Neural cell (in vitro differentiated cells): Measurements from ENCODE around the gene EPHA6.

Experiments used
- CTCF ChIP-seq: fragments of 450-650 bp; IDR thresholded peaks from 2 replicates; pipeline ENCODE4 v1.5.1; 2014; ENCODE audit warnings: antibody characterized with exemption, mild to moderate bottlenecking, moderate library complexity; ENCODE audit not compliant: poor library complexity, severe bottlenecking
- EP300 ChIP-seq: fragments of 450-650 bp; conservative IDR thresholded peaks from 2 replicates; pipeline ENCODE4 v1.6.1; 2014; ENCODE audit warnings: antibody characterized with exemption, mild to moderate bottlenecking, moderate library complexity; ENCODE audit not compliant: poor library complexity, severe bottlenecking
- MXI1 ChIP-seq: fragments of 450-650 bp; conservative IDR thresholded peaks from 2 replicates; pipeline ENCODE4 v1.6.1; 2014; ENCODE audit warnings: antibody characterized with exemption, mild to moderate bottlenecking; ENCODE audit not compliant: poor library complexity, severe bottlenecking
- RAD21 ChIP-seq: fragments of 450-650 bp; conservative IDR thresholded peaks from 2 replicates; pipeline ENCODE4 v1.6.1; 2014; ENCODE audit warnings: antibody characterized with exemption, mild to moderate bottlenecking, moderate library complexity
- TAF1 ChIP-seq: IDR thresholded peaks from 2 replicates; pipeline ENCODE4 v1.6.1; 2012; ENCODE audit warnings: low read depth

- TF ChIP-seq CTCF (no peak), MXI1 (no peak), EP300 (no peak), RAD21 (no peak), TAF1 (no peak)
These were observed 288.2 kb downstream of the EPHA6 start for GRCh38 chr3:97102641-97103040.
